Mucosa of stomach (tissue), 1 donor: ENCODE measurements around the gene KLF6.
"Not testable (repeated sequence)": the region's sequence is repeated elsewhere in the genome, so short reads cannot be mapped to it uniquely, and the experiment has no call there.

Experiments
- H3K27me3 ChIP-seq: one replicate; pipeline ENCODE4 v1.7.0; 2013; ENCODE audit warnings: mild to moderate bottlenecking, low read length; ENCODE audit not compliant: control insufficient read depth, insufficient read depth
- H3K36me3 ChIP-seq: one replicate; pipeline ENCODE4 v1.7.0; 2013; ENCODE audit warnings: low read length; ENCODE audit not compliant: control insufficient read depth, insufficient read depth
- H3K4me1 ChIP-seq: one replicate; pipeline ENCODE4 v1.7.0; 2013; ENCODE audit warnings: mild to moderate bottlenecking, low read length; ENCODE audit not compliant: control insufficient read depth, insufficient read depth
- H3K4me3 ChIP-seq: one replicate; pipeline ENCODE4 v1.7.0; 2013; ENCODE audit warnings: low read length
- H3K9ac ChIP-seq: one replicate; pipeline ENCODE4 v1.7.0; 2013; ENCODE audit warnings: mild to moderate bottlenecking, low read length, moderate library complexity
- H3K9me3 ChIP-seq: one replicate; pipeline ENCODE4 v1.7.0; 2013; ENCODE audit warnings: mild to moderate bottlenecking, low read length, moderate library complexity; ENCODE audit not compliant: control insufficient read depth
- donor health status: Pancreatic carcinoma.

The KLF6 gene

DNA sequence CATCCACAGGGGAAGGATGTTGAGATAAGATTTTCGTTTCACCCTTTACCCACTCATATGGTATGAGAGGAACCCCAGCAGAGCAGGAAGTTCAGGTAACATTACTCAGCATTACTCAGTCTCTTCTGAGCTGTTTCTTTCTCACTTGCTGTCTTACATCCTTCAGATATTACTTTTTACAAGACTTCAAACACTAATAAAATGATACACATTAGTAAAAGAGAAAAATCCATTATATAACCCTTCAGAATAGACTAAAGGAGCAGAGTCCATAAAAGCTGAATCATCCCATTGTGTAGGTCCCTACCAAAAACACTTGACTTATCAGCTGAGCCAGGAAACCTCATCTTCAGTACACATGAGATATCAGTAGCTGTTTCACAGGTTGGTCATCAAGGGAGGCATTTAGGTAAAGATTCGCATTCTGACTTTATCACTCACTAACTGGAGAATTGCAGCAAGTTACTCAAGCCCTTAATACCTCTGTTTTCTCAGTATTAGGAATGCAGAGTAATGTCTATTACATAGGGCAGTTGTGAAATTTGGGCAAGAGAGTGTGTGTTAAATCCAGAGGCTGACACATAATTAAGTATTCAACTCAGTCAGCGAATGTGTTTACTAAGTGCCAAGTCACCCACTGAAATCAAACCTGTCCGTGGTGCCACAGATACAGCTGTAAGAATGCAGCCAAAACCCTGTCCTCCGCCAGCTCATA, 44.7 kb downstream of the KLF6 start:
- H3K9me3 ChIP-seq, result no peaks in the 10 kb centered on the region
- H3K36me3 ChIP-seq, result no peaks in the 10 kb centered on the region
- no peaks in the 10 kb centered on the region for H3K27me3 ChIP-seq
- peaks cover 6% of the 10 kb centered on the region for H3K4me1 ChIP-seq
- H3K9ac ChIP-seq, result no peak overlapping the region
- H3K4me3 ChIP-seq, result no peak overlapping the region

DNA sequence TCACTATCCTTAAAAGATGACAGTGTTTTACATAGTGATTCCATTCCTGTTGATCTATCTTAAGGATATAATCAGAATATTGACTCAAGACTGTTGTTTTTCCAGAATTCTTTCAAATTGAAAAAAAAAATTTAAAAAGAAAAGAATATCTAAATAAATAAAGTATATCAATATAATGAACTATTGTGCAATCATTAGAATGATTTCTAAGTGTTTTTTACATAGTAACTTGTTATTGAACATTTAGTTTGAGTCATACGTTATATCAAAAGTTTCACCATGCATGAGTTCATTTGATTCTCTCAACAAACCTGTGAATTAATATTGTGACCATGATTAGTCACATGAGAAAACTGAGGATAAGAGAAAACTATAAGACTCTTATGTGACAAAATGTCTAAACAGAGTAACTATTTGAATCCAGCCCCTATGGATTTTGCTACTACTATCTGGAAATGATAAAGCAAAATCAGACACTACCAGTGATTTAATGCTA, 46.1 kb downstream of the KLF6 start:
- H3K27me3 ChIP-seq, result no peaks in the 10 kb centered on the region
- no peaks in the 10 kb centered on the region for H3K36me3 ChIP-seq
- no peak overlapping the region for H3K4me3 ChIP-seq
- H3K9ac ChIP-seq, result no peak overlapping the region
- H3K4me1 ChIP-seq, result no peaks in the 10 kb centered on the region
- H3K9me3 ChIP-seq, result no peaks in the 10 kb centered on the region

DNA sequence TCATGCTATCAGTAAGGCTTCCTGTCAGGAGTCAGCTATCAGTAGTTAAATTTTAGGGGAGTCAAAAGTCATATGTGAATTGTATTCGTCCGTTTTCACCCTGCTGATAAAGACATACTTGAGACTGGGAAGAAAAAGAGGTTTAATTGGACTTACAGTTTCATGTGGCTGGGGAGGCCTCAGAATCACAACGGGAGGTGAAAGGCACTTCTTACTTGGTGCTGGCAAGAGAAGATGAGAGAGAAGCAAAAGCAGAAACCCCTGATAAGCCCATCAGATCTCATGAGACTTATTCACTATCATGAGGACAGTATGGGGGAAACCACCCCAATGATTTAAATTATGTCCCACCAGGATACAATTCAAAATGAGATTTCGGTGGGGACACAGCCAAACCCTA, 47.1 kb downstream of the KLF6 start:
- Histone ChIP-seq H3K4me1 (no peaks in the 10 kb centered on the region), H3K4me3 (no peak overlapping the region), H3K27me3 (no peaks in the 10 kb centered on the region)

DNA sequence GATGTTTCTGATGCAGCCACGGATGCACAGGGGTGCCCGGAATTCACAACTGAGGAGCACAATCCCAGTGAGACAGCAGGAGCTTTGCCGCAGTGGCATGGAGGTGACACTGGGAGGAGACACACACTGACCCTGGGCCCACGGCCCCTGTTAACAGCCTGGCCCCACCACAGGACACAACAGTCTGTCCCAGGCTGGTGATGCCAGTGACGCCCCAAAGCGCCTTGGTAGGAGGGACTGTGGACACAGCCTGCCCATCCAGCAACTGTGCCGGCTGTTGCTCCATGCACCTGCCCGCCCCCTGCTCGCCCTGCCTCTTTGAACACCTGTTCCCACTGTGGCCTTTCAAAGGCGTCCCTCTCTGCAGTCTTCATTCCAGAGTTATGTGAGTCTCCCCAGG, 49.8 kb downstream of the KLF6 start:
- Histone ChIP-seq H3K4me3 (no peak overlapping the region), H3K27me3 (no peaks in the 10 kb centered on the region), H3K4me1 (no peaks in the 10 kb centered on the region), H3K9me3 (no peaks in the 10 kb centered on the region), H3K36me3 (no peaks in the 10 kb centered on the region), H3K9ac (no peak overlapping the region)

More for the DNA sequence above, 47.1 kb downstream of the KLF6 start:
- Histone ChIP-seq H3K36me3 (no peaks in the 10 kb centered on the region), H3K9ac (no peak overlapping the region), H3K9me3 (no peaks in the 10 kb centered on the region)

DNA sequence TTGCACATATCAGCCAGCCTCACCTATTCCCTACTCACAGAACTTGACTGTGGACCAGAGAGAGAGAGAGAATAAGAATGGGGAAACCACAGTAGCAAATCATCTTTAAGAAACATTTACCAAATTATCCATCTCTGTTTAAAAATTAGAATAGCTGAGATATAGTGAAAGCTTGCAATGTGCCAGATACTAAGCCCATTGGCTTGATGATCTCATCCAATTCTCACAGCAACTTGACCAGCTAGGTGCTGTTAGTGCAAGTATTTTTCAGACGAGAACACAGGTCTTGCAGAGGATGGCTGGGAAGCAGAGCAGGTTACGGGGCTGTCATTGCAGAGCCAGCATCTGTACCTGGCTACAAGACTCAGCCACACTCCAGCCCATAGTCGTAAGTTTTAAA, 50.9 kb downstream of the KLF6 start:
- Histone ChIP-seq H3K4me1 (no peaks in the 10 kb centered on the region), H3K9ac (no peak overlapping the region), H3K9me3 (no peaks in the 10 kb centered on the region), H3K27me3 (no peaks in the 10 kb centered on the region), H3K36me3 (no peaks in the 10 kb centered on the region), H3K4me3 (no peak overlapping the region)

DNA sequence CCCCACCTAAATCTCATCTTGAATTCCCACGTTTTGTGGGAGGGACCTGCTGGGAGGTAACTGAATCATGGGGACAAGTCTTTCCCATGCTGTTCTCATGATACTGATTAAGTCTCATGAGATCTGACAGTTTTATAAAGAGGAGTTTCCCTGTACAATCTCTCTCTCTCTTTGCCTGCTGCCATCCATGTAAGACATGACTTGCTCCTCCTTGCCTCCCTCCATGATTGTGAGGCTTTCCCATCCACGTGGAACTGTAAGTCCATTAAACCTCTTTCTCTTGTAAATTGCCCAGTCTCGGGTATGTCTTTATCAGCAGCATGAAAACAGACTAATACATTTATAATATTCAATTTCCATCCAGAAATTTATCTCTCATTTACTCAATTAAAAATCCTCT, 52.8 kb downstream of the KLF6 start:
- not testable (repeated sequence) for H3K36me3 ChIP-seq, H3K9me3 ChIP-seq, H3K4me1 ChIP-seq, H3K9ac ChIP-seq, H3K27me3 ChIP-seq, H3K4me3 ChIP-seq

DNA sequence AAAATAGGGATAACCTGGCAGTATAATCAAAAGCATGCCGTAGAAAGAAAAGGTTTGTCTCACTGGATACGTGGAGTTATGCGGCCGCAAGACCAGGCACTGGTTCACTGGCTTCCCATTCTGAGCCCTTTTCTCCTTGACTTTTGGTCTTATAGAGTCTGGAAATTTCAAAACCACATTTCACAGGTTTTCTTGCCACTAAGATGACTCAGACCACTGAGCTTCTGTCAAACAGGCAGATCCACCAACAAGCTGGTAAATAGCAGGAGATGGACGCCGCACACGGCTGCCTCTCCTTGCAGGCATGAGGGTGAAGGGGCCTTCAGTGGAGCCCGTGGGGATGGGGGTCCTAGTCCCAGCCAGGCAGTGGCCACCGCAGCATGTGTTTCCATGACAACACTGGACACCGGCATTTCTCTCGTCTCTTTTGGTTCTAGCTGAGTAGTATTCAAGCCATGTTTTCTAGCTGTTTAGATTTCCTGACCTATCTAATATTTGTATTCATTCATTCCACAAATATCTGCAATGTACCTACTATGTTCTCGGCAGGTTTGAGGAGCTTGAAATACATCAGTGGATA, 55.5 kb downstream of the KLF6 start:
- Histone ChIP-seq H3K27me3 (no peaks in the 10 kb centered on the region), H3K36me3 (no peaks in the 10 kb centered on the region), H3K9me3 (no peaks in the 10 kb centered on the region), H3K4me3 (no peak overlapping the region), H3K9ac (no peak overlapping the region), H3K4me1 (no peaks in the 10 kb centered on the region)

DNA sequence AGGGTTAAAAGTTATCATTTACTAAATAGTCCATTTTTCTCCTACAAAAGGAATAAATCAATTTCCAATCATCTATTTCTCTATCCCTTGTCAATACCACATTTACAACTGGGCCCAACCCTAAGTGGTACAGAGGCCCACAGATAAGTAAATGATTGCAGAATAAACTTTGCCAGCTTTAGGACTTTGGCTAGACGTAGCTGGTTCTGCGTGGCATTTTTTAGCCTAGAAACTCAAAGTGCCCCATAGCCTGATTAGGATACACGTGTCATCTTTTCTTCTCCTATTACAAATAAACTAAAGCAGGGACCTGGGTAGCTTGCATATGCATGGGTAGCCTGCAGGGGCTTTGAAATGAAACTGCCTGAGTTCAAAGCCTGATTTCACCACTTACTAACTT, 56.4 kb downstream of the KLF6 start:
- Histone ChIP-seq H3K4me1 (no peaks in the 10 kb centered on the region), H3K4me3 (no peak overlapping the region), H3K27me3 (no peaks in the 10 kb centered on the region), H3K9me3 (no peaks in the 10 kb centered on the region), H3K9ac (no peak overlapping the region), H3K36me3 (no peaks in the 10 kb centered on the region)

DNA sequence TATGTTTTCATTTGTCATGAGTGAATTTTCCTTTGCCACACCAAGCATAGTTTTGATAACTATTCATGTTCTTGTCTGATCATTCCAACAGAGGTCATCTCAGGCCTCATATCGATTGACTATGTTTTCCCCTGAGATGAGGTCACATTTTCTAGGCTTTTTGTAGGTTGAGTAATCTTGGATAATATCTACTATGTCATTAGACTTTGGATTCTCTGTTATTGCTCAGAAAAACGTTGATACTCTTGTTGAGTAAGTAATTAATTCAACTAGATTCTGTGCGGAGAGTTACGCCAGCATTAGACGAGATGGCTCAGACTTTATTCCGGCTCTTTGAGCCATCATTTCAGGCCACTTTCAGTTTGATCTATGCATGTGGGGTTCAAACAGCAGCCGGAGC, 57.7 kb downstream of the KLF6 start:
- no peaks in the 10 kb centered on the region for H3K9me3 ChIP-seq
- H3K4me1 ChIP-seq, result no peaks in the 10 kb centered on the region
- no peak overlapping the region for H3K4me3 ChIP-seq
- no peaks in the 10 kb centered on the region for H3K27me3 ChIP-seq
- no peaks in the 10 kb centered on the region for H3K36me3 ChIP-seq
- no peak overlapping the region for H3K9ac ChIP-seq
